ENCODE measurements around the gene MAPK8.
"Not testable (repeated sequence)": the region's sequence is repeated elsewhere in the genome, so short reads cannot be mapped to it uniquely, and the experiment has no call there.

Gene MAPK8

GRCh38 chr10:48336978-48337599, 30.6 kb downstream of the MAPK8 start:
- DNase-seq = no peak

- DNase-seq = no peak
Observed at GRCh38 chr10:48340734-48341133, 34.3 kb downstream of the MAPK8 start.

GRCh38 chr10:48343106-48343505, 36.6 kb downstream of the MAPK8 start:
- DNase-seq = no peak

GRCh38 chr10:48343921-48344598, 37.6 kb downstream of the MAPK8 start:
- no peak for DNase-seq

- DNase-seq = not testable (repeated sequence)
Observed at GRCh38 chr10:48346248-48346647, 39.8 kb downstream of the MAPK8 start.

GRCh38 chr10:48347539-48347938, 41.1 kb downstream of the MAPK8 start:
- not testable (repeated sequence) for DNase-seq

GRCh38 chr10:48347943-48348342, 41.5 kb downstream of the MAPK8 start:
- not testable (repeated sequence) for DNase-seq

GRCh38 chr10:48353246-48353645, 46.8 kb downstream of the MAPK8 start:
- DNase-seq = no peak

GRCh38 chr10:48357631-48358030, 51.2 kb downstream of the MAPK8 start:
- no peak for DNase-seq

GRCh38 chr10:48358162-48358561, 51.7 kb downstream of the MAPK8 start:
- no peak for DNase-seq

- DNase-seq = no peak
Observed at GRCh38 chr10:48358838-48359237, 52.4 kb downstream of the MAPK8 start.

GRCh38 chr10:48361176-48361575, 54.7 kb downstream of the MAPK8 start:
- no peak for DNase-seq

GRCh38 chr10:48363617-48364355, 57.3 kb downstream of the MAPK8 start:
- DNase-seq = no peak

GRCh38 chr10:48364659-48365405, 58.4 kb downstream of the MAPK8 start:
- DNase-seq = no peak

- no peak for DNase-seq
Observed at GRCh38 chr10:48365668-48366067, 59.2 kb downstream of the MAPK8 start.

GRCh38 chr10:48366261-48366660, 59.8 kb downstream of the MAPK8 start:
- DNase-seq = no peak

GRCh38 chr10:48369501-48369900, 63.0 kb downstream of the MAPK8 start:
- DNase-seq = no peak

GRCh38 chr10:48377751-48378530, 71.5 kb downstream of the MAPK8 start:
- no peak for DNase-seq

- no peak for DNase-seq
Observed at GRCh38 chr10:48378675-48379074, 72.2 kb downstream of the MAPK8 start.

- DNase-seq = no peak
Observed at GRCh38 chr10:48381971-48382370, 75.5 kb downstream of the MAPK8 start.

- DNase-seq = no peak
Observed at GRCh38 chr10:48382982-48383381, 76.5 kb downstream of the MAPK8 start.

GRCh38 chr10:48383393-48383792, 76.9 kb downstream of the MAPK8 start:
- DNase-seq = no peak

GRCh38 chr10:48384699-48384982, 78.2 kb downstream of the MAPK8 start:
- no peak for DNase-seq
